CD4-positive, alpha-beta T cell treated with Interferon alpha-2 for 1 hour (primary cell): ENCODE results near the gene PGF.
A peak's percentile ranks its signal among the peaks of the same experiment; 100 is the strongest.

Experiments used
- DNase-seq, 2 donors: peaks; one replicate each; pipeline ENCODE4 v3.0.0-alpha.2; 2020 to 2022

PGF gene

GRCh38 chr14:74954947-74955228 is 509 bp downstream of the PGF start:
- no peak for DNase-seq

GRCh38 chr14:74954232-74954946 is 1.0 kb downstream of the PGF start:
- DNase-seq, result no peak

GRCh38 chr14:74953686-74954085 is 1.7 kb downstream of the PGF start:
- no peak for DNase-seq

DNA sequence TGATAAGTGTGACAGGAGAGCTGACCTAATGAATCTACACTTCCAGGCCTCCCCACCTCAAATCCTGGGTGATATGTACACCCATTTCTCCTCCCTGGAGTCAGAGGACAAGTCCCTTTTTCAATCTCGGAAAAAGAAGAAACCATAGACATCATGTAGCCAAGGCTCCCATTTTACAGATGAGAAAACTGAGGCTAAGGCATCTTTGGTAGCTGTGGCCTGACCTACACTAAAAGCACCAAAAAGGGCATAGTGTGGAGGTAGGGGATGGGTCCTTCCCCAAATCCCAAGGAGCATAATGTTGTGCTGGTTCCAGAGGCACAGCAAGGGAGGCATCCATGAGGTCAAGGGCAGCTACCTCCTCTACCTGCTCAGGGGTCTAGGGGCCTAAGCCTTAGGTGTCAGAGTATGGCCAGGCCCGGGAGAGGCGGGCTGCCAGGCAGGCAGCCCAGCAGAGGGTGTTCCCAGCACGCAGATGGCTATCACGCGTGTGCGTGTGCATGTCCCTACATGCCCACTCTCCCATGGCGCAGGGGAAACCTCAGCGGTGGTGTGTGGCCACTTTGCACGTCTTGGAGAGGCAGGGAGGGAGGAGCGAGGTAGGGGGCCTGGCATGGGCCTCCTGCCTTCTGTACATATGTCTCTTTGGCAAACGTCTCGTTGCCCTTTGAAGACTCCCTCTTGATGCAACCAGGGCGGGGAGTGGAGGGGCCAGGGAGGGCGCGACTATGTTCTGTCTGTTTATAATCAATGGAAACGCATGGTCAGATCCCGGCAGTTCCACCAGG is 2.5 kb downstream of the PGF start:
- DNase-seq, result no peak

DNA sequence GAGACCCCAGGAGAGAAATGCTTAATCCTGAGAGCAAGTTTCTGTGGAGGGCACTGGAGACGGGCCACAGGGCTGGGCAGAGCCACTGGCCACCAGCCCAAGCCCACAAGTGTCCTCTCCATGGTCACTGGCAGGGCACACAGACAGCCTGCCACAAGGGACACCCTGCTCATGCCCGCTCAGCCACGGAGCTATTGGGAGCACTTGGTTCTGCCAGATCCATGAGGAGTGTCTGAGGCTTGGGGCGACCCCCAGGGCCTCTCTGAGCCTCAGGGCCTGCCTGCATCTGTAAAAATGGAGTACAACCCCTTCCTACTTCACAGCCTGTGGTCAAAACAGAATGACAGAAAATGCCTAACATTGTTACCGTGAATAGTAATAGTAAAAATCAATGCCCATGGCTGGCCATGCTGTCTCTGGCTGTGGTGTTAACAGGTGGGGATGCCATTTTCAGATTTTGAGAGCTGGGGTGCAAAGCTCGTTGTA is 3.2 kb downstream of the PGF start:
- no peak for DNase-seq

- no peak for DNase-seq
Observed at GRCh38 chr14:74951443-74952179, 3.8 kb downstream of the PGF start.

GRCh38 chr14:74950795-74951442 is 4.5 kb downstream of the PGF start:
- DNase-seq, result no peak

- no peak for DNase-seq
Observed at GRCh38 chr14:74949859-74950573, 5.4 kb downstream of the PGF start.

DNA sequence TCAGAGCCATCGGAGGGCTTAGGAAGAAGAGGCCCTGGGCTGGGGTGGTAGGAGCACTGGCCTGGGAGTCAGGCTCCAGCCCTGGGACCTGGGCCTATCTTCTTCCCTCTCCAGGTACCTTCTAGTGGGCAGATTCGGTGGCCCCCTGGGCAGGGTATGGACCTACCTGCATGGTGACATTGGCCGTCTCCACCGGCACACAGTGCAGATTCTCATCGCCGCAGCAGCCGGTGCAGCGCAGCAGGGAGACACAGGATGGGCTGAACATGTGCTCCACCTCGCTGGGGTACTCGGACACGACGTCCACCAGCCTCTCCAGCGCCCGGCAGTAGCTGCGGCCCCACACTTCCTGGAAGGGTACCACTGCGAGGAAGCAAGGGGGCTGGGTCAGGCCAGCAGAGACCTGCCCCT is 6.2 kb downstream of the PGF start:
- DNase-seq, result no peak

DNA sequence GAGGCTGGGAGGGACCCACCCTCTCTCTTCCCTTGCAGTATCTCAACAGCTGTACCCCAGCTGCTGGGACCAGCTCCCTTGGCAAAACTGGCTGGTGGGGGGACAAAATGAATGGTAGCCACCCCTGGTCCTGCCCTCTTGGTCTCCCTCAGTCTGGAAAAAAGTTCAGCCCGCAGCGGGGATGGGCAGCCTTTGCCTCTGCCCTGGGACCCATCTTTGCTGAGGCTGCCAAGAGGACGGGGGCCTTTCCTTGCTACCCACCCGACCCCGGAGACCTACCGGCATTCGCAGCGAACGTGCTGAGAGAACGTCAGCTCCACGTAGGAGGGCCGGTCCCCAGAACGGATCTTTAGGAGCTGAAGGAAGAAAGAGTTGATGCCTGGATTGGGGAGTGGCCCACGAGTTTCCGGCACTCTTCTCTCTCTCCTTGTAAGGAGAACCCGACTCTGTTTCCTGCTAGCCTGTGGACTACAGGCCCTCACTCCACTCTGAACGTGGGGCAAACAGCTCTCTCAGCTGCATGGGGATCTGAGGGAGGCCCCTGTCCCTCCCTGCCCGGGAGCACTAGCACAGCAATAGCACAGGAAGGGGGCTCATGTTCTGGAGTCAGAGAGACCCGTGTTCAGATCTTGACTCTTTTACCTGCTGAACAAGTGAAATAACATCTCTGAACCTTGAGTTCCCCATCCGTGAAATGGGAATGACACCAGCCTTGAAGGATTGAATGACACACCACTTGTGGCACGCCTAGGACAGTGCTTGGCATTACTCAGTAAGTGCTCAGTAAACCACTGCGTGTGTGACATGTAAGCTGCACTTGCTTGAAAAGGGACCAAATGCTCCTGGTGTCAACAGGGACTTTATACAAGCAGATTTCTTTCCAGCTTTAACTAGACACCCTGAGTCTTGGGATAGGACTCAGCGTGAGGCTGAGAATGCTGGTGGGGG is 6.9 kb downstream of the PGF start:
- no peak for DNase-seq

DNA sequence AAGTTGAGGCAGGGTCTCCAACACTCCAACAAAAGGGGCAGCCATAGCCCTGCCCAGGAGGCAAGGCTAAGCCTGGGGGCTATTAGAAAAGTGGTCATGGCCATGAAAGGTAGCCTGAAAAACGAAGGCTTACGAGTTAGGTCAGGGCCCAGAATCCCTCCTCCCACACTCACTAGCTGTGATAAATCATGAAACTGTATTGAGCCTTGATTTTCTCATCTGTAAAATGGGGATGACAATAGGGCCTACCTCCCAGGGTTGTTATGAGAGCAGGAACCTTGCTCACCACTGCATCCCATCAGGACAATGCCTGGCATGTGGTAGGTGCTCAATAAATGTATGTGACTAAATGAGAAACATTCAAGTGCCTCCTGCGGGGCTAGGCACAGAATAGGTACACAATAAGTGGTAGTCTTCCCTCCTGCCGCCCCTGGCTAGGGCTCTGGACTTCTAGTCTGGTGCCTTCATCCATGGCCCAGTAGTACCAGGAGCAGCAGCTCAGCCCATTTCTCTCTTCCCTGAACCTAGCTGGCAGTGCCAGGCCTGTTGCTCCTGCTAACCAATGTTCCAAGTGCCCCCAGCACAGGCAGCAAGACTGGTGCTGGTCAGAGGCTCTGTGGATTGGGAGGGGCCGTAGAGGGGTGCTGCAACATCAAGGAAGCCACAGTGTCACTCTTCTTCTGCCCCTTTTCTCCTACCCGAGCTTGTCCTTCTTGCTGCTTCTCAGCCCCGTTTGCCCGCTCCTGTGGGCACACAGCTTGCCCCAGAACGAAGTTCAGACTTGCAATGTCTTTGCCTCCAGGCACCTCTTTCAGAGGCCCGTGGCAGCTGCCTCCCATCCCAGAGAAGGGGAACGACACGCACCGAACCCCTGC is 7.8 kb downstream of the PGF start:
- DNase-seq, result no peak

DNA sequence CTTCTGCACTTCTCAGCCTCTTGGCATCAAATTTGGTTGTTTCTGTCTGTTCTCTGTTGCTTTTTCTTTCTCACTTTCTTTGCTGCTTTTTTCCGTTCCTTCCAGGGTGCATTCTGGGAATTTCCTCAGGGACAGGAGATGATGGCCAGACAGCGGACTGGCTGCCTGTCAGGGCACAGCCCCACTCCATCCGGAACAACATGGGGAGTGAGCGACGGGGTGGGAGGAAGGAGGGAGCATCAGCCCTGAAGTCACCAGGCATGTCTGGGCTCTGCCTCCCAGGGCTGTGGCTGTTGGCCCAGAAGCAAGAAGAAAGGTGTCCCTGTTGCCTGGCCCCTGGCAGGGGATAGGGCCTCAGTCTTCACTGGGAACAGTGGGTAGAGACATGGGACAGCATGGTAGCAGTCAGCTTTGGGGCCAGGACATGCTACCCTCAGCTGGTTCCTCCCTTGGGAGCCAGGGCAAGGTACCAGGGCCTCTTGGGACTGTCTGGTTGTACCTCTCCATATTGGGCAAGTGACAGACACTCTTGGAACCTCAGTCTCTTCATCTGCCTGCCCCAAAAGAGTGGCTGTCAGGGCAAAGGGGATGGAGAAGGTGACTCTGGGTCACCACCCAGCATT is 8.6 kb downstream of the PGF start:
- no peak for DNase-seq

GRCh38 chr14:74945852-74946658 is 9.3 kb downstream of the PGF start:
- peak; percentile 69 to 80 for DNase-seq

DNA sequence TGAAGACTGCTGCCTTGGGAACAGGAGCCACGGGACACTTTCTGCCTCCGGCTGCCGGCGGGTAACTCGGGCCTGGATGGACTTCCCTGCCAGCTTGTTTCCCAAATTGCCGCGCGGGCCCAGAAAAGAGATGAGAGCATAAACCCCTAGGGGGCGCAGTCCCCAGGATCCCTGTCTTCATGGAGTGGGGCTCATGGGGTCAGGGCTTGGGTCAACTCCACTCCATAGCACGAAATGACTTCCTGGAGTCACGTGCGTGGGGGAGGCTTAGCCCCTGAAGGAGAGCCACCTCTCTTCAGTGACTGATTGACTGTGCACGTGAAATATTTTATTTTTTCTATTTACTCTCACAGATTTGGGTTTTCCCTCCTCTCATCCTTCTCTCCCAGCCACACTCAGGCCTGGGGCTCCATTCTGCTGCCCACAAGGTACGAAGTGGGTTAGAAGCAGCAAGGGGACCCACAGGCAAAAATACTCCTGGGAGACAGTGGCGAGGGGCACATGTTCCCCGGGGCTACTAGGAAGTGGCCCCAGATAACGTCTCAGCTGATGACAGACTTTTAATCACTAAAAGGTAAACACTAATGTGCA is 10.0 kb downstream of the PGF start:
- DNase-seq, result peak in 1 of 2 donors; percentile 20

DNA sequence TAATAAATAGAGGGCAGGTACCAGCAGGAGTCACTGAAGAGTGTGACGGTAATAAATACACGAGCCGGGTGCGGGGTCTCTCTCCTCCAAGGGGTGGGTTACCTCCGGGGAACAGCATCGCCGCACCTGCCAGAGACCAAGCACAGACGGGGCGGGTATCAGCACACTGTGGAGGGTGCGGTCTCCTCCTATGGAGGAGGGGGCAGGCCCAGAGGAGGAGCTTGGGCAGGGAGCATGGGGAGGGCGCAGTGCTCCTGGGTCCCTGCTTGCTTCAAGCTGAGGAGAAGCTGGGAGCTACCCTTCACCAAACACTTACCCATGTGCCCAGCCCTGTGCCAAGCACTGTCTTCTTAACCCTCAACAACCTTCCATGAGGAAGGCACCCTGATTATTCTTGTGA is 12.8 kb downstream of the PGF start:
- no peak for DNase-seq

DNA sequence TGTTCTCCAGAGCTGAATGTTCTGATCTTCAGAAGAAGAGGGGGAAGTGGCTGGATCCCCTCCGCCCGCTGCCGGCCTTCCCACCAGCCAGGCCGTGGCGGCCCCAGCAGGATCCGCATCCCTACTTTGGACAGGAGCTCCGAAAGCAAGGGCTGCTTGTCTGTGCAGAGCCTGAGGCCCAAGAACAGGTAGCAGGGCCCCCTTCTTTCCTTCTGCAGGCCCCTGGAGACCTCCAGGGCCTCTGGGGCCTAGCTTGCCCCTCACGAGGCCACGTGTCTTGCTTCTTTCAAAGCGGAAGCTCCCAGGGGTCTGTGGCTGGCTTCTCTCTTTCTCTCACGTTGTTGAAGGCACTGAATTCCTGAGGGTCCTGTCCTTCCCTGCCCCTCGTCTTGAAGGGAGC is 13.2 kb downstream of the PGF start:
- no peak for DNase-seq

DNA sequence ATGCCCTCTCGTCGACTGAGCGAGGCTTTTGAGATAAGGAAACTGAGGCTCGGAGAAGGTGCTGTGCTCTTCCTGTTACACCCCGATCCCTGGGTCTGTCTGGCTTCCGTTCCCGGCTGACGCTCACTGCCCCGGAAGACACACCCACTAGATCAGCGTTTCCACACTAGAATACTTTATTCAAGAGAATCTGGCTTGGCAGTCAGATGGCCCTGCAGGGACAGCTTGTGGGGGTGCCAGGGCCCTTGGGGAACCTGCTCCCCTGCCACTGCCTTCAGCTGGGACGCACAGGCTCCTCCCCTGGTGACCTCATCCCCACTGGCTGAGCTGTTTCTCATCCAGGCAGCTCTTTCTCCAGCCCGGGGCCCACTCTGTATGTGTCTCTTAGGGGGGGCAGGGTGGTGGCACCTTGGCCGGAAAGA is 13.7 kb downstream of the PGF start:
- DNase-seq, result peak; percentile 59 to 70

- no peak for DNase-seq
Observed at GRCh38 chr14:74940956-74941565, 14.3 kb downstream of the PGF start.
